Glomerular visceral epithelial cell (primary cell): Measurements from ENCODE around the gene RAB39A.

ENCODE experiments used
- DNase-seq: peaks from one replicate; pipeline ENCODE4 v3.0.0-alpha.2; 2016; ENCODE audit errors: extremely low spot score

RAB39A gene

GRCh38 chr11:107961480-107961879, 33.2 kb downstream of the RAB39A start:
- DNase-seq: no peak

GRCh38 chr11:107962181-107962580, 33.9 kb downstream of the RAB39A start:
- DNase-seq: no peak

- DNase-seq: no peak
Measured at GRCh38 chr11:107963091-107963490, 34.8 kb downstream of the RAB39A start.

- no peak for DNase-seq
Measured at GRCh38 chr11:107969219-107969618, 41.0 kb downstream of the RAB39A start.

- no peak for DNase-seq
Measured at GRCh38 chr11:107970049-107970448, 41.8 kb downstream of the RAB39A start.

GRCh38 chr11:107973641-107974040, 45.4 kb downstream of the RAB39A start:
- no peak for DNase-seq

GRCh38 chr11:107988397-107989158, 60.3 kb downstream of the RAB39A start:
- DNase-seq: peak; percentile 17

GRCh38 chr11:107991868-107992414, 63.7 kb downstream of the RAB39A start:
- no peak for DNase-seq

- DNase-seq: no peak
Measured at GRCh38 chr11:107996006-107996776, 67.9 kb downstream of the RAB39A start.

- no peak for DNase-seq
Measured at GRCh38 chr11:107998761-107999160, 70.5 kb downstream of the RAB39A start.

- DNase-seq: peak; percentile 62
Measured at GRCh38 chr11:107999759-108000455, 71.7 kb downstream of the RAB39A start.

- DNase-seq: no peak
Measured at GRCh38 chr11:108002476-108002875, 74.2 kb downstream of the RAB39A start.

GRCh38 chr11:108003623-108004022, 75.4 kb downstream of the RAB39A start:
- DNase-seq: no peak

- no peak for DNase-seq
Measured at GRCh38 chr11:108007819-108008218, 79.6 kb downstream of the RAB39A start.

- peak; percentile 87 for DNase-seq
Measured at GRCh38 chr11:108008656-108009496, 80.6 kb downstream of the RAB39A start, which contains the start of gene CUL5. Gene CUL5 (plus strand): TSS chr11:108008898. CDS start chr11:108009349, 451 bp downstream.

GRCh38 chr11:108009497-108010370, 81.5 kb downstream of the RAB39A start:
- peak; percentile 18 for DNase-seq

- no peak for DNase-seq
Measured at GRCh38 chr11:108012139-108012725, 84.0 kb downstream of the RAB39A start.
